ENCODE results near the gene TOMM20L. TPM values are rescaled to one million over a fixed set of nuclear protein-coding genes. Genes with fewer than 3 reads are reported as not detected.

Gene TOMM20L
- total RNA-seq, 1 donor from 2014 or later, result not detected

DNA sequence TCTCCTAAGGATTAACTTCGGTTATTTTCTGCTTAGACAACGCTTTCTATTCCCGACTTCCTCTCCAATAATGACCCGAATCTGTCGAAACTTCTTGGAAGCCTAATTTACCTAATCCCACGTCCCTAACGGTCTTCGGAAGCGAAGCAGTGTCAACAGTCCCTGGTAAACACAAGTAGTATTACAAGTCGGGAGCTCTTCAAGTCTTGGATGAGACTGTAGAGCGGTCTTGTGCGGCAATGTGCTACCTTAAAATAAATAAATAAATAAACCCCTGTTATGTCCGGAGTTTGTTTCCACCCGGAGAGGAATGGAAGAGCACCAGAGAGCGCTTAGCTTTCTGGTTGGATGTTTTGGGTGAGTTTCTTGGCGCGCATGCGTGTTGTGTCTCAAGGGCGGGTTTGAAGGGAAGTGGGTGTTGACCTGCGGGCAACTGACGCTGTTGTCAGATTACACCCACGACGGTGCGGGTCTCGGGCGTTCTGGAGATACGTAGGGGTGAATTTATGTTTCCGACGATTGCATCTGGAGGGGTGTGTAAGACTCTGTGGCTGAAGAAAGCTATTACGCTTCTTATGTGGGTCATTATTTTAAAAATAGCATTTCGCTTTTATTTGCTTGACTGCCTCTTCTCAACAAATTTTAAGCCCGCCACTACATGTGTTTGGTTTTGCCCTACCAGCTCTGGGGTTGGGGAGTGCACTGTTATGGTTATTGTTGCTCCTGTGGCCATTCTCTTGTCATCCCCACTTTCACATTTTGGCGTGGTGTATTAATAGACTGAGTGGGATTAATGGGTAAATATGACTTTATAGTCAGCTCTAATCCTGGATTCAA lies 31.8 kb downstream of the TOMM20L start, which contains the start of the genes KIAA0586 and TIMM9:
KIAA0586 (plus strand) TSS at position 439 of the 837 bp plus-strand sequence. CDS start 546 bp downstream, outside the sequence.
TIMM9 (minus strand) TSS at position 251 of the 837 bp plus-strand sequence. CDS start 15,586 bp downstream, outside the sequence.
- peak; percentile 99 for DNase-seq (ENCODE audit: low spot score)

- DNase-seq (ENCODE audit: low spot score), result peak; percentile 55
Measured at GRCh38 chr14:58428118-58428683, 32.5 kb downstream of the TOMM20L start.

DNA sequence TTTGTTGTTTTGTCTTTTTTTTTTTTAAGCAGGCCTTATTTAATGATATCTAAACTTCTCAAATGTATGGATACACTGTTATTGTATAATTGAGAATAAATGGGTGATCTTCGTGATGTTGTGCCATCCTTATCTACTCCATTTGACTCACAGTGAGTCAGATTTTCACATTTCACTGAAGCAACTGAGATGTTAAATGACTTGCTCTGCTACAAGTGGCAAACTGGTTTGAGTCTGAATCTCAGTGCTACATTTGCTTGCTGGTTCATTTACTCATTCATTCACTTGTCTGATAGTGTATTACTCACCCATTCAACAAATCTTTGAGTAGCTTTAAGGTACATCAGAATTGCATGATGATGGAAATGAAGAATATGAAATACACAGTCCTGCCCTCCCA lies 34.4 kb downstream of the TOMM20L start:
- DNase-seq (ENCODE audit: low spot score), result no peak

DNA sequence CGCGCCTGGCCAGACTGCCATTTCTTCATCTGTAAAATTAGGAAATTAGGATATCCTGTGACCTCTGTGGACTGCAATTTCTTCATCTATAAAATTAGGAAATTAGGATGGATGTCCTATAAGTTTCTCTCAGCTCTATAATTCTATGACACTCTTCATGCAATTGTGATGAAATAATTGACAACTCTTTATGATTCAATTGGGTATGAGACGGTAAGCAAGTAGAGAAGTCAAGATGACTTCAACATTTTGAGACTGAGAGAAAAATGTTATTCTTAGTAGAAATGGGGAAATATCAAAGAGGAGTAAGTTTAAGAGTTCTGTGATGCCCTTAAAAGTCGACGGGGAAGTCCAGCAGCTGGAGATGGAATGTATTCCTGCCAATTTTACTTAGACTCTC lies 43.7 kb downstream of the TOMM20L start:
- no peak for DNase-seq (ENCODE audit: low spot score)

- peak; percentile 74 for DNase-seq (ENCODE audit: low spot score)
Measured at GRCh38 chr14:58444627-58445026, 48.9 kb downstream of the TOMM20L start.

DNA sequence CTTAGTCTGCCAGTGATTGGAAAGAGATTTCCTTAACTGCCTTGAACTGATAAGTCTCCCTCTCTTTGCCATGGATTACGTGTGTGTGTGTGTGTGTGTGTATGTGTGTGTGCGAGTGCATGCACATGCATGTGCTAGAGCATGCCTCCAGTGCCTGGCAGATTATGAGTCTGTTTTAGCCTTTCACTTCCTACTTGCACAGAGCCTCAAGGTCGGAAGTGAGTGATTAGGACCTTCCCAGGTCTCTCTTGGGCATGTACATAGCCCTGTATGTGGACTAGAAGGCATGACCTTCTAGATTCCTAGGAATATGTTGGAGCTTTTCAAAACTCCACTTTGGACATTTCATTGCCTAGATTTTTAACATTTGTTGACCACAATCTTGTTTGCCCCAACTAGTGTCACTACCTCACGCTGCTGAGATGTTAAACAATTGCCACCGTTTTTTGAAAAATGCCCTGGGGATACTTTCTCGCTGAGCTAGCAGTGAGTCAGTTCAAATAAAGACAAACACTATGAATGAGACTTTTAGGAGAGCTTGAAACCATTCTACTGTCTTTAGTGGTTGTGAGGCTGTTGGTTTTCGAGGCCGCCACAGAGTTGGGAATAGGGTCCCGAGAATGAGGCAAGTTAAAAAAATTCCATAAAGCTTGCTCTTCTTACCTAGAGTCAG lies 60.0 kb downstream of the TOMM20L start:
- DNase-seq (ENCODE audit: low spot score), result no peak

Other genes with a start within 250 kb of the TOMM20L start
- gene ARMH4, start 243.7 kb upstream of the TOMM20L start, total RNA-seq (ENCODE audit: insufficient read depth, low replicate concordance), result 25.3 TPM
- 61.2 TPM for gene ACTR10, start 195.8 kb upstream of the TOMM20L start, total RNA-seq (ENCODE audit: insufficient read depth, low replicate concordance)
- gene PSMA3, start 151.1 kb upstream of the TOMM20L start, total RNA-seq (ENCODE audit: insufficient read depth, low replicate concordance), result 41.7 TPM
- gene ARID4A, start 97.4 kb upstream of the TOMM20L start, total RNA-seq (ENCODE audit: insufficient read depth, low replicate concordance), result 30.1 TPM
- gene TIMM9, start 31.6 kb downstream of the TOMM20L start, total RNA-seq (ENCODE audit: insufficient read depth, low replicate concordance), result 33.5 TPM
- gene KIAA0586, start 31.8 kb downstream of the TOMM20L start, total RNA-seq (ENCODE audit: insufficient read depth, low replicate concordance), result 33.7 TPM
- gene DACT1, start 242.0 kb downstream of the TOMM20L start, total RNA-seq (ENCODE audit: insufficient read depth, low replicate concordance), result 50.8 TPM

Measured in umbilical cord (tissue), 2 donors.